Measurements from ENCODE around the gene RIPOR3.

RIPOR3 gene

DNA sequence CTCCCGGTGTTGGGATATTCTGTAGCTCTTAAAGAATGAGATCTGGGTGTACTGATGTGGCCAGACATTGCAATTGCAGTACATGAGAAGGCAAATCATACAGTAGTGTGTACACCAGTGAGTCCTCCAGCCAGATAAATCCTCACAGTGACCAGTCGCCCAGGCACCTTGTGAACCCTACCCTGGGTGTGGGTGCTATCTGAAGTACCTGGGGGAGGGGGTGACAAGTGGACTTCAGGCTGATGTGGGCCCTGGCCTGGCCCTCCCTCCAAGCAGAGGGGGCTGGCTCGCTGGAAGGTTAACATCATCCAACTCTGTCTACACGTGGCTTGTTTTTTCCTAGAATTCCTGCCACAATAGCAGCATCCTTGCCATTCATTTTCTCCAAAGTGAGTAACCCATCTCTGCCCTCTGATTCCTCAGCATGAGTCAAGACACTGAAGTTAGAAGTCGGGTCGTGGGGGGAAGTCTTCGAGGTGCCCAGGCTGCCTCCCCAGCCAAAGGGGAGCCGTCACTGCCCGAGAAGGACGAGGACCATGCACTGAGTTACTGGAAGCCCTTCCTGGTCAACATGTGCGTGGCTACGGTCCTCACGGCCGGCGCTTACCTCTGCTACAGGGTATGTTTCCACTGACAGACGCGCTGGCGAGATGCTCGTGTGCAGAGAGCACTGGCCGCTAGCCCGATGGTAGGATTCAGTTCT, 110.3 kb downstream of the RIPOR3 start:
- H3K9ac ChIP-seq (ENCODE audit: low read length): no peak overlapping the region

DNA sequence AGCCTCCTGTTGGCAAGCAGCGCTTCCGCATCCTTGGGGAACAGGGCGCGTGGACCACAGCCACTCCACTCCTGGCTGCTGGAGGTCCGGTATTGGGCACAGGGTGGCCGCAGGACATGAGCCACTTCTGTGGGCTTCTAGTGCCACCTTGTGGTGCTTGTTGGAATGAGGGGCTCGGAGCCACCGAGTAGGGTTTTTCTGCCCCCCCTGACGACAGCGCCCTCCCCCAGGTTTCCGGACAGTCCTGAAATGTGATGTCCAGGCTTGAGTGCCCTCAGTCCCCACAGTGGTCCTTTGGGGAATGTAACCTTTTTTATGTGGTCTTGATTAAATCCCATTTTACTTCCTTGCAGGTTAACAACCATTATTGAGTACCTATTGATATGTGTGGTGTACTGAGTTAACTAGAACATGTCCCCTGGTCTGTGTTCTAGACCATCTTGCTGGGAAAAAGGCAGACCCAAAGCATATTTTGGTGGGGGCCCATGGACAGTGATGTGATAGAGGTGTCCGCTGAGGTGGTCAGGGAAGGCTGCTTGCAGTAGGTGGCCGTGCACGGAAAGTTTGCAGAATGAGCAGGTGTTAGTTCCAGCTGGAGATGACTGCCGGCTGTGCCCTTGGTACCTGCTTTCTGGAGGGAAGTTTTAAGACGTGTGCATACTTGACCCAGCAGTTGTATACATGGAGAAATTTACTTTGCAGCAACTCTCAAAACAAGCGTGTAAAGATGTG, 111.2 kb downstream of the RIPOR3 start:
- no peaks in the 10 kb centered on the region for H3K36me3 ChIP-seq (ENCODE audit: low read length)

More for the DNA sequence above, 110.3 kb downstream of the RIPOR3 start:
- Histone ChIP-seq H4K20me1 (ENCODE audit: low read depth, low read length) (no peaks in the 10 kb centered on the region), H3K9me3 (ENCODE audit: insufficient read depth, low read length) (no peaks in the 10 kb centered on the region), H3K27me3 (ENCODE audit: low read length) (no peaks in the 10 kb centered on the region), H3K36me3 (ENCODE audit: low read length) (no peaks in the 10 kb centered on the region), H2AFZ (ENCODE audit: low read depth, low read length, severe bottlenecking) (no peak overlapping the region), H3K4me3 (ENCODE audit: insufficient read depth, low read length, poor library complexity, severe bottlenecking) (no peak overlapping the region), H3K9me2 (replicated peaks; ENCODE audit: insufficient read depth, low read length) (no peaks in the 10 kb centered on the region), H3K4me2 (ENCODE audit: low read depth, low read length, poor library complexity, severe bottlenecking) (no peak overlapping the region), H3K27ac (ENCODE audit: low read depth, low read length) (no peak overlapping the region), H3F3A (ENCODE audit: insufficient read depth) (no peaks in the 10 kb centered on the region), H3K79me2 (ENCODE audit: insufficient read depth, low read length) (no peaks in the 10 kb centered on the region)
- TF ChIP-seq, protein P1, sequence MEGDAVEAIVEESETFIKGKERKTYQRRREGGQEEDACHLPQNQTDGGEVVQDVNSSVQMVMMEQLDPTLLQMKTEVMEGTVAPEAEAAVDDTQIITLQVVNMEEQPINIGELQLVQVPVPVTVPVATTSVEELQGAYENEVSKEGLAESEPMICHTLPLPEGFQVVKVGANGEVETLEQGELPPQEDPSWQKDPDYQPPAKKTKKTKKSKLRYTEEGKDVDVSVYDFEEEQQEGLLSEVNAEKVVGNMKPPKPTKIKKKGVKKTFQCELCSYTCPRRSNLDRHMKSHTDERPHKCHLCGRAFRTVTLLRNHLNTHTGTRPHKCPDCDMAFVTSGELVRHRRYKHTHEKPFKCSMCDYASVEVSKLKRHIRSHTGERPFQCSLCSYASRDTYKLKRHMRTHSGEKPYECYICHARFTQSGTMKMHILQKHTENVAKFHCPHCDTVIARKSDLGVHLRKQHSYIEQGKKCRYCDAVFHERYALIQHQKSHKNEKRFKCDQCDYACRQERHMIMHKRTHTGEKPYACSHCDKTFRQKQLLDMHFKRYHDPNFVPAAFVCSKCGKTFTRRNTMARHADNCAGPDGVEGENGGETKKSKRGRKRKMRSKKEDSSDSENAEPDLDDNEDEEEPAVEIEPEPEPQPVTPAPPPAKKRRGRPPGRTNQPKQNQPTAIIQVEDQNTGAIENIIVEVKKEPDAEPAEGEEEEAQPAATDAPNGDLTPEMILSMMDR (IDR thresholded peaks at IDR 0.05; ENCODE audit: insufficient read depth, low read length, poor library complexity, severe bottlenecking): no peak
- TF ChIP-seq EZH2phosphoT487 (conservative IDR thresholded peaks at IDR 0.05; ENCODE audit: low read length): no peak

DNA sequence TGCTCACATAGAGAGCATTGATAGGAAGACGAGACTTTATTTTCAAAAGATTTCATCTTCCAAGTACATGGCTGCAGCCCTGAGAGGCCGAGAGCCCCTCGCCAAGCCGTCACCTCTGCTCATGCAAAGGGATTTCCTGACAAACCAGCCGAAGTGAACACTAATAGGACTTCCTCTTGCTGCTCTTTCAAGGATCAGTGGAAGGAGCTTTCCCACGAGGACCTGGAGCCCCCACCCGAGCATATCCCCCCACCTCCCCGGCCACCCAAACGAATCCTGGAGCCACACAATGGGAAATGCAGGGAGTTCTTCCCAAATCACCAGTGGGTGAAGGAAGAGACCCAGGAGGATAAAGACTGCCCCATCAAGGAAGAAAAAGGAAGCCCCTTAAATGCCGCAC, 111.8 kb downstream of the RIPOR3 start:
- Histone ChIP-seq H3K4me2 (ENCODE audit: low read depth, low read length, poor library complexity, severe bottlenecking) (no peak overlapping the region), H3K36me3 (ENCODE audit: low read length) (no peaks in the 10 kb centered on the region), H3K27me3 (ENCODE audit: low read length) (no peaks in the 10 kb centered on the region)

More for the DNA sequence above, 111.2 kb downstream of the RIPOR3 start:
- no peaks in the 10 kb centered on the region for H3K79me2 ChIP-seq (ENCODE audit: insufficient read depth, low read length)
- no peak overlapping the region for H2AFZ ChIP-seq (ENCODE audit: low read depth, low read length, severe bottlenecking)
- TF ChIP-seq EZH2phosphoT487 (conservative IDR thresholded peaks at IDR 0.05; ENCODE audit: low read length): no peak
- TF ChIP-seq, protein P1 (IDR thresholded peaks at IDR 0.05; ENCODE audit: insufficient read depth, low read length, poor library complexity, severe bottlenecking): peak; percentile 52
- H3K9me2 ChIP-seq (replicated peaks; ENCODE audit: insufficient read depth, low read length): no peaks in the 10 kb centered on the region
- H3K27me3 ChIP-seq (ENCODE audit: low read length): no peaks in the 10 kb centered on the region
- H3F3A ChIP-seq (ENCODE audit: insufficient read depth): no peaks in the 10 kb centered on the region
- no peak overlapping the region for H3K4me2 ChIP-seq (ENCODE audit: low read depth, low read length, poor library complexity, severe bottlenecking)
- H3K4me3 ChIP-seq (ENCODE audit: insufficient read depth, low read length, poor library complexity, severe bottlenecking): no peak overlapping the region
- H3K9ac ChIP-seq (ENCODE audit: low read length): no peak overlapping the region
- no peaks in the 10 kb centered on the region for H3K9me3 ChIP-seq (ENCODE audit: insufficient read depth, low read length)
- no peaks in the 10 kb centered on the region for H4K20me1 ChIP-seq (ENCODE audit: low read depth, low read length)
- no peak overlapping the region for H3K27ac ChIP-seq (ENCODE audit: low read depth, low read length)

More for the DNA sequence above, 111.8 kb downstream of the RIPOR3 start:
- no peak overlapping the region for H3K27ac ChIP-seq (ENCODE audit: low read depth, low read length)
- H2AFZ ChIP-seq (ENCODE audit: low read depth, low read length, severe bottlenecking): no peak overlapping the region
- no peak overlapping the region for H3K4me3 ChIP-seq (ENCODE audit: insufficient read depth, low read length, poor library complexity, severe bottlenecking)
- no peaks in the 10 kb centered on the region for H3K9me3 ChIP-seq (ENCODE audit: insufficient read depth, low read length)
- no peaks in the 10 kb centered on the region for H3K9me2 ChIP-seq (replicated peaks; ENCODE audit: insufficient read depth, low read length)
- TF ChIP-seq EZH2phosphoT487 (conservative IDR thresholded peaks at IDR 0.05; ENCODE audit: low read length): no peak
- TF ChIP-seq, protein P1 (IDR thresholded peaks at IDR 0.05; ENCODE audit: insufficient read depth, low read length, poor library complexity, severe bottlenecking): no peak
- H3K79me2 ChIP-seq (ENCODE audit: insufficient read depth, low read length): no peaks in the 10 kb centered on the region
- no peaks in the 10 kb centered on the region for H4K20me1 ChIP-seq (ENCODE audit: low read depth, low read length)
- no peaks in the 10 kb centered on the region for H3F3A ChIP-seq (ENCODE audit: insufficient read depth)
- no peak overlapping the region for H3K9ac ChIP-seq (ENCODE audit: low read length)
